ENCODE results near the gene MTPN. TPM values are rescaled to one million over a fixed set of nuclear protein-coding genes. Genes with fewer than 3 reads are reported as not detected.

The MTPN gene, protein sequence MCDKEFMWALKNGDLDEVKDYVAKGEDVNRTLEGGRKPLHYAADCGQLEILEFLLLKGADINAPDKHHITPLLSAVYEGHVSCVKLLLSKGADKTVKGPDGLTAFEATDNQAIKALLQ
- total RNA-seq = 100 to 1,000 TPM; 138 to 143 TPM

DNA sequence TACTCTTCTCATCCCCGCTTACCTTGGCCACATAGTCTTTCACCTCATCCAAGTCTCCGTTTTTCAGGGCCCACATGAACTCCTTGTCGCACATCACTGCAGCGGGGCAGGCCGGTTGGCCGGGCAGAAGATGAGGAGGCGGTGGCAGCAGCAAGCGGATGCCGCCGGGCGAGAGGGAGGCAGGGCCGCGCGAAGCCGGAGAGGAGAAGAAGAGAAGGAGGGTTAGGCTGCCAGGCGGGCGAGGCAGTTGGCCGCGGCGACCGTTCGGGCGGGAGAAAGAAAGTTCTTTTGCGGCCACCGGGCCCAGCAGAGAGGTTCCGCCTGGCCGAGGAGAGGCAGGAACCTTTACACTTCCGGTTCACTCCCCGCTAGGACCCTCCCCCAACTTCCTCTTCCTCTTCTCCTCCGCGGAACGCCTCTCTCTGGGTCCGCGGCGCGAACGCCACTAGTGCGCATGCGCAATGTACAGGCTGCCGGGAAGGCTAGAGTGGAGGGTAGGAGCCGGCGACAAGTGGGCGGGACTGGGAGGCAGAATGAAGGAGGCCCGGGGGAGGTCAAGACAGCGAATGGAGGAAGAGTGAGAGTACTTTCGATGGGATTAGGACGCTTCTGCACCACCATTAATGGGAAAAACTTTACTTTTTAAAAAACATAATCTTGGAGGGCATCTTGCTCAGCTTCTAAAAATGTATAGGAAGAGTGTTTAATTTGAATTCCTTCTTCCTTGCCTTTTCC, at the start of gene MTPN:
Gene MTPN (minus strand): TSS at position 353 of the 735 bp plus-strand sequence. CDS start 259 bp downstream, at position 94.
- Mint-ChIP-seq H3K9me3 (no peaks in the 10 kb centered on the region), H3K27ac (peak within 1 kb of the TSS; percentile 92), H3K27me3 (no peaks in the 10 kb centered on the region), H3K4me1 (ENCODE audit: low read depth) (peaks cover 73% of the 10 kb centered on the region), H3K4me3 (peak within 1 kb of the TSS; percentile 90), H3K36me3 (peaks cover 14% of the 10 kb centered on the region)
- ChIA-PET POLR2A (no interaction called here), CTCF (interaction anchor here (0.6 to 0.9 kb wide), 3 partner anchors 13 to 788 kb away, joined by 3 to 4 read pairs (median 3); no protein-coding TSS in a partner anchor)
- peak; percentile 99 for DNase-seq
- intact Hi-C loops (cut with micrococcal nuclease) = loop anchor here (1.0 to 5.0 kb wide), 8 partner anchors 17 to 1330 kb away; partner anchors contain the start of genes BPGM, CNOT4 and TMEM140

DNA sequence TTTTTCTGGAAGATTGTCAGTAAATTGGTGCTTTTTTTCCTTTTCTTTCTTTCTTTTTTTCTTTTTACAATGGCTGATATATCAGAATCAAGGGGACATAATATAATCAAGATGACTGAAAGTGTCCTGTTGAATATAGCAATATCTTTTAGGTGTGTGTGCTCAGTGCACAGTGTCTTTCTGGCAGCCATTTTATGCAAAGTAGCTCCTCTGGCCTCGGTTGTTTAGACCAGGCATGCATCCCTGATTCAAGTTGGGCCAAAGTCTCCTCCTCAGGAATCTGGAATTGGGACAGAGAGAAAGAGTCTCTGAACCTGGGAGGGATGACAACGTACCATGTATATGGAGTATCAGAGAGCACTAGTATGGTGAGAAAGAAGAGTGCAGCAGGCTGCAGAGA, 49.0 kb upstream of the MTPN start:
- H3K4me3 Mint-ChIP-seq = no peak overlapping the region
- CTCF ChIA-PET = no interaction called here

DNA sequence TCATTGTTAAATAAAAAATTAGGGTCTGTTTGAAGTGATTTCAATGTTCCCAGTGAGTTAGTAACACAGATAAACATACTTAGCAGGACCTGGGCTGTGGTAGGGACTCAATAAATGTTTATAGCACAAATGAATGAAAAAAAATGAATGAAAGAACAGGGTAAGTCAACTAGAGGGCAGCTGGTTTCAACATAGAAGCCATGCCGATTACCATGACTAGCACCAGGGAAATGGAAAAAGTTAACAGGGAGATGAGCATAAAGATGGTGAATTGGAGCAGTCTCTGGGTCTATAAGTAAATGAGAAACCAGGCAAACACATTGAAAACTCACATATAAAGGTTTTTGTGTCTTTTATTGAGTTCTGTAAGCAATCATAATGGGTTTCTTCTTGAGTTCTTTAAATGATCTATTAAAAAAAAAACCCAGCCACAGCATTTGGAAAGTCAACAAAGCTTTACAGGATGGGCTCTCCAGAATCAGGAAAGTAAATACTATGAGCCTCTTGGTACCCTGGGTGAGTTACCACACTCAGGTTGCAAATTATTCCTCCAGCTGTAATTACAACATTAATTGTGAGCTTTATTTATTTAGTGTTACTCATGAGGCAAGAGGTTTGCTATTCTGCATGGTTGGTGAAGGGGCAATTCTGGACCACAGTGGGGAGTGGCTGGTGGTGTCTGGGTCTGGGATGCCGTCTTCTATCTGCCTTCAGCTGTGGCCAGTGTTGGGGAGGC, 46.1 kb upstream of the MTPN start:
- Mint-ChIP-seq H3K27ac (no peak overlapping the region), H3K4me3 (no peak overlapping the region), H3K4me1 (ENCODE audit: low read depth) (peaks cover 15% of the 10 kb centered on the region), H3K36me3 (peaks cover 16% of the 10 kb centered on the region), H3K27me3 (peaks cover 1% of the 10 kb centered on the region), H3K9me3 (no peaks in the 10 kb centered on the region)
- CTCF ChIA-PET = interaction anchor here (0.6 to 1.1 kb wide), 2 partner anchors 114 to 222 kb away, joined by 4 read pairs; no protein-coding TSS in a partner anchor
- POLR2A ChIA-PET = no interaction called here
- no peak for DNase-seq
- intact Hi-C loops (cut with micrococcal nuclease) = loop anchor here (10.0 kb wide), 1 partner anchor 161 kb away; no protein-coding TSS in a partner anchor

More for the DNA sequence above, 49.0 kb upstream of the MTPN start:
- no peak for DNase-seq
- Mint-ChIP-seq H3K36me3 (peaks cover 15% of the 10 kb centered on the region), H3K27me3 (no peaks in the 10 kb centered on the region), H3K27ac (no peak overlapping the region), H3K9me3 (no peaks in the 10 kb centered on the region), H3K4me1 (ENCODE audit: low read depth) (peaks cover 30% of the 10 kb centered on the region)
- intact Hi-C loops (cut with micrococcal nuclease) = loop anchor here (10.0 kb wide), 1 partner anchor 159 kb away; no protein-coding TSS in a partner anchor
- POLR2A ChIA-PET = no interaction called here

DNA sequence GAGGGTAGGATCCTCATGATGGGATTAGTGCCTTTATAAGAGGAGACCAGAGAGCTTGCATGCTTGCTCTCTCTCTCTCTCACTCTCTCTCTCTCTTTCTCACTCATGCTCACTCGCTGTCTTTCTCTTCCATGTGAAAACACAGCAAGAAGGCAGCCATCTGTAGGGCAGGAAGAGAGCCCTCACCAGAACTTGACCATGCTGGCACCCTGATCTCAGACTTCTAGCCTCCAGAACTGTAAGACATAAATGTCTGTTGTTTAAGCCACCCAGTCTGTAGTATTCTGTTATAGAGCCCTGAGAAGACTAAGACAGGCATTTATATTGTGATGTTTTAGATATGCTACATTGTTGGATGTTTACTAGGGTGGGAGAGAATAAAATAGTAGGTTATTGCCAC, 43.4 kb upstream of the MTPN start:
- H3K9me3 Mint-ChIP-seq = no peaks in the 10 kb centered on the region
- no peak overlapping the region for H3K4me3 Mint-ChIP-seq
- H3K36me3 Mint-ChIP-seq = peaks cover 4% of the 10 kb centered on the region
- peaks cover 1% of the 10 kb centered on the region for H3K27me3 Mint-ChIP-seq
- no peak for DNase-seq
- POLR2A ChIA-PET = no interaction called here
- no peak overlapping the region for H3K27ac Mint-ChIP-seq
- CTCF ChIA-PET = no interaction called here
- intact Hi-C loops (cut with micrococcal nuclease) = loop anchor here (10.0 kb wide), 1 partner anchor 164 kb away; no protein-coding TSS in a partner anchor
- peaks cover 22% of the 10 kb centered on the region for H3K4me1 Mint-ChIP-seq (ENCODE audit: low read depth)

DNA sequence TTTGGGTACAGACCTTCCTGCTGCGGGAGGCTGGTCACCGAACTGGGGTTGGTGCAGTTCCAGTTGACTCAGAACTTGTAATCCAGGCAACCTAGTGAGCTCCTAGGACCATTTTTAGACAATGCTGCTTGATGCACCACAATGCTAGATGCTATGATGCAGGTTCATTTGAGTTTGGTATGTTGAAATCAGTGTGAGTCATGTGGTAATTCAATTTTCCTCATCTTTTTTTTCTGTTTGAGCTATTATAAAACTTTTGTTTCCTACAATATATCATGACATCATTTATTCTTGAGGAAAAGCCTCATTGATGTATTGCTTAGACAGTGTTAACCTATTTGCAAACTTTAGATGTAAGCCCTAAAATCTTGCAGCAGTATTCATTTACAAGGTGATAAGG, 40.9 kb upstream of the MTPN start:
- ChIA-PET CTCF (interaction anchor here (1.1 kb wide), 1 partner anchor 46 kb away, joined by 4 read pairs; no protein-coding TSS in a partner anchor), POLR2A (interaction anchor here (0.9 kb wide), 1 partner anchor 46 kb away, joined by 4 read pairs; no protein-coding TSS in a partner anchor)
- peak; percentile 14 for DNase-seq
- H3K27me3 Mint-ChIP-seq = peaks cover 7% of the 10 kb centered on the region
- no peaks in the 10 kb centered on the region for H3K9me3 Mint-ChIP-seq
- peaks cover 18% of the 10 kb centered on the region for H3K4me1 Mint-ChIP-seq (ENCODE audit: low read depth)
- no peak overlapping the region for H3K27ac Mint-ChIP-seq
- intact Hi-C loops (cut with micrococcal nuclease) = loop anchor here (5.0 kb wide), 1 partner anchor 186 kb away; no protein-coding TSS in a partner anchor
- H3K36me3 Mint-ChIP-seq = peaks cover 4% of the 10 kb centered on the region
- no peak overlapping the region for H3K4me3 Mint-ChIP-seq

DNA sequence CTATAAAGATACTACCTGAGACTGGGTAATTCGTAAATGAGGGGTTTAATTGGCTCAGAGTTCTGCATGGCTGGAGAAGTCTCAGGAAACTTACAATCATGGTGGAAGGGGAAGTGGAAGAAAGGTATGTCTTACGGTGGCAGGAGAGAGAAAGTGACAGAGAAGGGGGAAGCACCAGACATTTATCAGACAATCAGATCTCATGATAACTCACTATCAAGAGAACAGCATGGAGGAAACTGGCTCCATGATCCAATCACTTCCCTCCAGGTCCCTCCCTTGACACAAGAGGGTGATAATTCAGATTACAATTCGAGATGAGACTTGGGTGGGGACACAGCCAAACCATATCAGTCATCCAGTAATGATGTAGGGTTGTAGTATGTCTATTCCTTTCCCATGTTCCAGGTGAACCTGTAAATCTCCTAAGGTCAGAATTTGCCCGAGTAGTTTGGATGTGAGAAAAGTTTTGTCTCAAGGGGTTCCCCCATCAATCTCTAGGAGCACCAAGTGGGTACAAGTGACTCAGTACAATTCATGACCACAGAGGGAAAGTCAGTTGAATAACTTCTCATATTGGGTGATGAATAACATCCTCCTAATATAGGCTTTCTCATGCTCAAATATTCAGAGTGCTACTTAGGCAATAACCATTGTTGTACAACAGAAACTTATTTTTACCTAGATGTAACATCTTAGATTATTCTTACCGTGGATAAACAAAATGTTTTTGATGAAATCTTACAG, 39.7 kb upstream of the MTPN start:
- CTCF ChIA-PET = interaction anchor here (1.0 to 1.6 kb wide), 3 partner anchors 26 to 215 kb away, joined by 3 to 5 read pairs (median 4); no protein-coding TSS in a partner anchor
- intact Hi-C loops (cut with micrococcal nuclease) = loop anchor here (1.0 to 5.0 kb wide), 5 partner anchors 14 to 185 kb away; partner anchors contain the start of gene MTPN

DNA sequence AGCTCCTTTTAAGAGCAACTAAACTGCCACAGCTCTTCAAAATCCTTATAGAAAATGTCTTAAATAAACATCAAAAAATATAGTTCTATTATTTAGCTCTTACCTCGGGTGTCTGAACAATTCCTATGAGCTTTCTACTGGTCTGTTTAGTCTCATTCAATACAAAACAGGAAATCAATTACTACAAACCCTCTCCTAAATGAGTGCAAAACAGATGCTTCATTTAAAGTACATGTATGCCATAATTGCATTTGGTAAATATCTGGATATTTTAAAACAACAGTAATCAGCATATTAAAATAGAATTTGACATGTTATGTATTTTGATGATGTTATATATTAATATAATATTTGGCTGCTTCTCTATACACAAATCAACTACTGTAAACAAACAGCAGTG, 38.5 kb upstream of the MTPN start:
- intact Hi-C loops (cut with micrococcal nuclease) = loop anchor here (2.0 to 5.0 kb wide), 2 partner anchors 115 to 183 kb away; no protein-coding TSS in a partner anchor
- ChIA-PET POLR2A (interaction anchor here (1.3 kb wide), 1 partner anchor 15 kb away, joined by 3 read pairs; no protein-coding TSS in a partner anchor), CTCF (interaction anchor here (0.7 to 1.6 kb wide), 3 partner anchors 25 to 215 kb away, joined by 3 to 5 read pairs (median 3); no protein-coding TSS in a partner anchor)
- H3K9me3 Mint-ChIP-seq = no peaks in the 10 kb centered on the region
- H3K36me3 Mint-ChIP-seq = peaks cover 2% of the 10 kb centered on the region
- DNase-seq = no peak
- H3K27me3 Mint-ChIP-seq = peaks cover 10% of the 10 kb centered on the region
- H3K27ac Mint-ChIP-seq = no peak overlapping the region
- H3K4me3 Mint-ChIP-seq = no peak overlapping the region
- H3K4me1 Mint-ChIP-seq (ENCODE audit: low read depth) = peaks cover 22% of the 10 kb centered on the region

More for the DNA sequence above, 39.7 kb upstream of the MTPN start:
- peaks cover 2% of the 10 kb centered on the region for H3K36me3 Mint-ChIP-seq
- H3K27ac Mint-ChIP-seq = no peak overlapping the region
- H3K4me1 Mint-ChIP-seq (ENCODE audit: low read depth) = peaks cover 22% of the 10 kb centered on the region
- no peaks in the 10 kb centered on the region for H3K9me3 Mint-ChIP-seq
- no peak for DNase-seq
- H3K4me3 Mint-ChIP-seq = no peak overlapping the region
- peaks cover 10% of the 10 kb centered on the region for H3K27me3 Mint-ChIP-seq
- POLR2A ChIA-PET = interaction anchor here (1.0 to 1.3 kb wide), 2 partner anchors 14 to 15 kb away, joined by 3 to 4 read pairs; no protein-coding TSS in a partner anchor

DNA sequence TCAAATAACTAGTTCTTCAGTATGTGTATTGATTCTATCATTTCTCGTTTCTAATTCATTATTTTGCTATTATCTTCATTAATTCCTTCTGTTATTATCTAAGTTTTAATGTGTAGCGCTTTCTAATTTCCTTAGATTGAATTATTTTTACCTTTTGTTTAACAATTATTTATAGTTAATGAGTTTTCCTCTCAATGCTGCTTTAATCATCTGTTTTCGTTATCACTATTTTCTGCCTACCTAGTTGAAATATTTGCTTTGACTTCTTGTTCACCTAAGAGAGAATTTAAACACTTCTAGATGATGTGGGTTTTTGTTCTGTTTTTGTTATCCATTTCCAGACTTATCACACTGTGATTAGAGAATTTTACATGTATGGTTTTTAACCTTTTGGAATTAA, 37.5 kb upstream of the MTPN start:
- H3K27me3 Mint-ChIP-seq = peaks cover 8% of the 10 kb centered on the region
- intact Hi-C loops (cut with micrococcal nuclease) = loop anchor here (5.0 kb wide), 1 partner anchor 182 kb away; no protein-coding TSS in a partner anchor
- H3K36me3 Mint-ChIP-seq = peaks cover 2% of the 10 kb centered on the region
- H3K4me1 Mint-ChIP-seq (ENCODE audit: low read depth) = peaks cover 22% of the 10 kb centered on the region
- no peak for DNase-seq
- CTCF ChIA-PET = no interaction called here
- no peak overlapping the region for H3K4me3 Mint-ChIP-seq
- no peaks in the 10 kb centered on the region for H3K9me3 Mint-ChIP-seq
- POLR2A ChIA-PET = no interaction called here
- H3K27ac Mint-ChIP-seq = no peak overlapping the region

DNA sequence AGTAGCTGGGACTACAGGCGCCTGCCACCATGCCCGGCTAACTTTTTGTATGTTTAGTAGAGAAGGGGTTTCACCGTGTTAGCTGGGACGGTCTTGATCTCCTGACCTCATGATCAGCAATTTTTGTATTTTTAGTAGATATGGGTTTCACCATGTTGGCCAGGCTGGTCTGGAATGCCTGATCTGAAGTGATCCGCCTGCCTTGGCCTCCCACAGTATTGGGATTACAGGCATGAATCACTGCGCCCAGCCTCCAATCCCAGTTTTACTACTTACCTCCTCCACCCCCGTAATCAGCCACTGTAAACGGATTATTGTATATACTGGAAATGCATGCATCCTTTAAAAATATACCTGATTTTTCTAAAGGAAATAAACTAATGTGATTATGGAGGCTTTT, 35.1 kb upstream of the MTPN start:
- H3K9me3 Mint-ChIP-seq = no peaks in the 10 kb centered on the region
- POLR2A ChIA-PET = no interaction called here
- DNase-seq = no peak
- H3K4me3 Mint-ChIP-seq = no peak overlapping the region
- H3K27ac Mint-ChIP-seq = no peak overlapping the region
- H3K36me3 Mint-ChIP-seq = no peaks in the 10 kb centered on the region
- peaks cover 8% of the 10 kb centered on the region for H3K27me3 Mint-ChIP-seq
- intact Hi-C loops (cut with micrococcal nuclease) = no loop called here
- CTCF ChIA-PET = interaction anchor here (9.6 kb wide), 1 partner anchor 211 kb away, joined by 87 read pairs; no protein-coding TSS in a partner anchor
- peaks cover 18% of the 10 kb centered on the region for H3K4me1 Mint-ChIP-seq (ENCODE audit: low read depth)

DNA sequence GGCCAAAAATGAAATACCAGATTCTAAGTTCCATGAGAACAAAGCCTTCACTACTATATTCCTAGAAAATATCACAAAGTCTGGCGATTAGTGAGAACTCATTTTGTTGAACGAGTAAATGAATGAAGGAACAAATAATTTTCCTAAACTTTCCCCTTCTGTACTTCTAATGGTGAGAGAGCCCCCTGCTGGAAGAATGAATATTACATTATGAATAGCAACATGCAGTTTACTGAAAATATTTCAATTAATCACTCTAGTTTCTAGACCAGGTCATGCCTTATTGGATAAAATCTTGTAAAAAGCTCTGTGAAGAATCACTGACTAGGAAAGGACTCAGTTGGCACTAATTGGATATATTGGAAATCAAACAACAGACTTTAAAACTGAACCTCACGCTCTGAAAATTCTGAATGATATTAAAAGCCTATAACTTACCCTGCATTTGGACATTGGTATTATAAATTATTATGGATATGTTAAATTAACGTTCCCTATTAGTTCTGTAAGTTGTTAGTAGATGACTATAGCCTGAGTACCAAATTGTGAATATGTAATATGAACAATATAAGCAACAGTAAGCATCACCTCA, 32.4 kb upstream of the MTPN start:
- ChIA-PET POLR2A (no interaction called here), CTCF (interaction anchor here (0.6 to 9.6 kb wide), 19 partner anchors 10 to 337 kb away, joined by 3 to 87 read pairs (median 4); no protein-coding TSS in a partner anchor)
- peaks cover 3% of the 10 kb centered on the region for H3K36me3 Mint-ChIP-seq
- H3K4me3 Mint-ChIP-seq = no peak overlapping the region
- intact Hi-C loops (cut with micrococcal nuclease) = loop anchor here (1.0 to 10.0 kb wide), 6 partner anchors 15 to 725 kb away; partner anchors contain the start of gene MTPN
- no peak overlapping the region for H3K27ac Mint-ChIP-seq
- H3K27me3 Mint-ChIP-seq = peaks cover 3% of the 10 kb centered on the region
- no peak for DNase-seq
- peaks cover 7% of the 10 kb centered on the region for H3K4me1 Mint-ChIP-seq (ENCODE audit: low read depth)
- H3K9me3 Mint-ChIP-seq = peaks cover 3% of the 10 kb centered on the region
